ENCODE data around the gene EPHA2. TPM values are rescaled to one million over a fixed set of nuclear protein-coding genes. Genes with fewer than 3 reads are reported as not detected.
A peak's percentile ranks its signal among the peaks of the same experiment; 100 is the strongest.

Gene EPHA2
- total and polyA plus RNA-seq, 12 donors = 0.83 to 49.5 (median 14.8) TPM

DNA sequence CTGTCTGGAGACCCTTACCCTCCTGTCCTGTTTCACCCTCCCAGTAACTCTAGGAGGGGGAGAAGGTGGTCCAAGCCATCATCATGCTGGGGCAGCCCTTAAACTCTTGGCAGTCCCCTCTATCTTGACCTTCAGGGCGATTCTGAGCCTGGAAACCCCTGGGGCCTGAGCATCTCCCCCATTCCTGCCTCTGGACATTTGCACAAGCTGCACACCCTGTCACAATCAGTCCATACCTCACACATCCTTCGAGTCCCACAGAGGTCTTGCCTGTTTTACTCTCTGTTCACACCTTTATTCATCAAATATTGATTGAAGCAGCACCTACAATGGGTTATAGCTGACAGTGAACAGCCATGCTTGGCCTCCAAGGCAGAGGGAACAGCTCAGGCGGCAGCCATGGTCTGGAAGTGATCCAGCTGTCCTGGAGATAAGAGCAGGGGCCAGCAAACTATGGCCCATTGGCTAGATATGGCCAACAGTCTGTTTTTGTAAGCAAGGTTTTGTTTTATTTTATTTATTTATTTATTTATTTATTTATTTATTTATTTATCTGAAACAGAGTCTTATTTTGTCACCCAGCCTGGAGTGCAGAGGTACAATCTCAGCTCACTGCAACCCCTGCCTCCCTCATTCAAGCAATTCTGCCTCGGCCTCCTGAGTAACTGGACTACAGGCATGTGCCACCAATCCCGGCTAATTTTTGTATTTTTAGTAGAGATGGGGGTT, 75.3 kb downstream of the EPHA2 start:
- DNase-seq = peak in 6 of 7 donors; percentile 63 to 80 (median 72)
- no peaks in the 10 kb centered on the region for H3K36me3 ChIP-seq (replicated peaks in 1 of 2)
- no peak for TF ChIP-seq POLR2A (IDR thresholded peaks at IDR 0.05)
- no peaks in the 10 kb centered on the region for H3K9me3 ChIP-seq (replicated peaks in 1 of 3)
- 72 to 80% (median 76%) methylated on average over 5 of the region's 5 CpGs for WGBS, 4 donors
- no peak overlapping the region for H3K27ac ChIP-seq
- intact Hi-C loops (cut with DNase I) = loop anchor here (1.0 to 10.0 kb wide), 4 partner anchors 54 to 274 kb away; partner anchors contain the start of gene FBXO42 (in 2 of the 2)
- H3K27me3 ChIP-seq = no peaks in the 10 kb centered on the region
- H3K4me3 ChIP-seq = no peak overlapping the region
- peaks cover 13 to 22% of the 10 kb centered on the region in 2 donors for H3K4me1 ChIP-seq (replicated peaks in 1 of 2)

DNA sequence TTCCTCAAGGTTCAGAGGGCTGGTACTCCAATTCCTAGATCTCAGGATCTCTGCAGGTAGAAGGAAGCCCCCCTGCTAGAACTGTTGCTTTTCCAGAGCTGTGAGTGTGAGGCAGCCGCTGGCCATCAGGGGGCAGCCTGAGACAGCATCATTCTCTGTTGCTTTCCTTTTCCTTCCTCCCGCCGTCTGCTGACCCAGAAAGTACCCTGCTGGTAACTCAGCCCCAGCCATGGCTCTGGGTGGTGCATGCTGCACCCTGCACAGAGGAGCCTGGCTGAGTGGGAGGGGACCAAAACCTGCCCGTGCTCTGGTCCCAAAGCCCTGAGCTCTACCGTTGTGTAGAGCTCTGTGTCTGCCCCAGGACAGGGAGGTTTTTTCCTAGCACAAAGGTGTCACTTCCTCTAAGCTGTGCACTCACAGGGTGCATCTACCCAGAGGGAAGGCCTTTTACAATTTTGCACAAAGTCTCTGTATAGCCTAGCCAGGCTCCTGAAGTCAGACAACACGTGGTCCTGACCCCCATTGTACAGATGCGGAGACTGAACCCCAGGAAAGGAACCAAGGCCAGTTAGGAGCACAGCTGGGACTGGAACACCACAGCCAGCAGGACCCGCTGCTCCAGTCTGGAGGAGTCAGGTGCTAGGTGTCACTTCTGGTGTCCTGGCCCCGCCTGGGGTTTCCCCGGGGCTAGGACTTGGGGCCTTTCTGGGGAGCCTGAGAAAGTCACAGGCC, 76.8 kb downstream of the EPHA2 start:
- H3K36me3 ChIP-seq (replicated peaks in 1 of 2) = no peaks in the 10 kb centered on the region
- DNase-seq = peak; percentile 78 to 94 (median 89)
- H3K27ac ChIP-seq = peak overlapping the region in 2 of 5 donors; percentile 10 to 15
- intact Hi-C loops (cut with DNase I) = no loop called here
- no peaks in the 10 kb centered on the region for H3K9me3 ChIP-seq (replicated peaks in 1 of 3)
- 29 to 46% (median 37%) methylated on average over 7 to 10 of the region's 10 CpGs for WGBS, 4 donors
- no peak for TF ChIP-seq POLR2A (IDR thresholded peaks at IDR 0.05)
- TF ChIP-seq, protein P1, sequence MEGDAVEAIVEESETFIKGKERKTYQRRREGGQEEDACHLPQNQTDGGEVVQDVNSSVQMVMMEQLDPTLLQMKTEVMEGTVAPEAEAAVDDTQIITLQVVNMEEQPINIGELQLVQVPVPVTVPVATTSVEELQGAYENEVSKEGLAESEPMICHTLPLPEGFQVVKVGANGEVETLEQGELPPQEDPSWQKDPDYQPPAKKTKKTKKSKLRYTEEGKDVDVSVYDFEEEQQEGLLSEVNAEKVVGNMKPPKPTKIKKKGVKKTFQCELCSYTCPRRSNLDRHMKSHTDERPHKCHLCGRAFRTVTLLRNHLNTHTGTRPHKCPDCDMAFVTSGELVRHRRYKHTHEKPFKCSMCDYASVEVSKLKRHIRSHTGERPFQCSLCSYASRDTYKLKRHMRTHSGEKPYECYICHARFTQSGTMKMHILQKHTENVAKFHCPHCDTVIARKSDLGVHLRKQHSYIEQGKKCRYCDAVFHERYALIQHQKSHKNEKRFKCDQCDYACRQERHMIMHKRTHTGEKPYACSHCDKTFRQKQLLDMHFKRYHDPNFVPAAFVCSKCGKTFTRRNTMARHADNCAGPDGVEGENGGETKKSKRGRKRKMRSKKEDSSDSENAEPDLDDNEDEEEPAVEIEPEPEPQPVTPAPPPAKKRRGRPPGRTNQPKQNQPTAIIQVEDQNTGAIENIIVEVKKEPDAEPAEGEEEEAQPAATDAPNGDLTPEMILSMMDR (IDR thresholded peaks at IDR 0.05) = peak; percentile 51 to 99 (median 94)
- no peak overlapping the region for H3K4me3 ChIP-seq
- peaks cover 15 to 26% of the 10 kb centered on the region in 2 donors for H3K4me1 ChIP-seq (replicated peaks in 1 of 2)
- no peaks in the 10 kb centered on the region for H3K27me3 ChIP-seq

DNA sequence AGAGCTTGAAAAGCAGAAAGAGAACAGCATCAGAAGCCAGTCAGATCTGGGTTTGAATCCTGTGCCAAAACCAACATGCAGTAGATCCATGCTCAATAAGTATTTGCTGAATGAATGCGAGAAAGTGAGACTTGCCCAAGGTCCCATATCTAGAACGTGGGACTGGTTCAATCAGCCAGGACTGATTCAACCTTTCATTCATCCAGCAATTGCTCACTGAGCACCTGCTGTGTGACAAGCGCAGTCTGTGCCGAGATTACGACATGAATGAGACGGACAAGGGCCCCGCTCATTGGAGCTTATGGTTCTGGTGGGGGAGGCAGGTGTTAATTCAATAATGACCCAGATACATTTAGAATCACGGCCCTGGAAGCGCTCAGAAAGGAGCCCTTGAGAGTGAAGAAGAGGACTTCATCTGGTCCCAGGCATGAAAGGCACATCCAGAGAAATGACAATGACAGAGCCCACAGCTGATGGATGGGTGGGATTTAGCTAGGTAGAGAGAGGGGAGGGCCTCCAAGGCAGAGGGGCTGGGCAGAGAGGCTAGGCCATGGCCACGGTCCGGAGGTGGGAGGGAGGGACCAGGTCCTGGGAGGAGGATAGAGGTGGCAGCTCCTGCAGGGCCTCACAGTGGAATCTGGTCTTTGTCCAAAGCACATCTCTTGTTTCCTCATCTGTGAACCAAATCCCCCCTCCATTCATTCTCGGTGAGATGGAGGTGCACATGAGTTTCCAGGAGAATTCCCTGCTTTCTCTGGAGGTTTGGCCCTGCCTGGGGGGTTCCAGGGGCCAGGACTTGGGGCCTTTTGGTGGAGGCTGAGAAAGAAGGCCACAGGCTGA, 78.2 kb downstream of the EPHA2 start:
- intact Hi-C loops (cut with DNase I) = no loop called here
- Histone ChIP-seq H3K9me3 (replicated peaks in 1 of 3) (no peaks in the 10 kb centered on the region), H3K27ac (peak overlapping the region; percentile 84 to 99 (median 94)), H3K36me3 (replicated peaks in 1 of 2) (no peaks in the 10 kb centered on the region), H3K4me1 (replicated peaks in 1 of 2) (peaks cover 26 to 37% of the 10 kb centered on the region in 2 donors), H3K27me3 (no peaks in the 10 kb centered on the region), H3K4me3 (no peak overlapping the region)
- TF ChIP-seq, protein P1 (IDR thresholded peaks at IDR 0.05) = no peak
- peak in 4 of 7 donors; percentile 51 to 71 (median 64) for DNase-seq
- WGBS, 4 donors = 55 to 67% (median 62%) methylated on average over 11 to 12 of the region's 12 CpGs

DNA sequence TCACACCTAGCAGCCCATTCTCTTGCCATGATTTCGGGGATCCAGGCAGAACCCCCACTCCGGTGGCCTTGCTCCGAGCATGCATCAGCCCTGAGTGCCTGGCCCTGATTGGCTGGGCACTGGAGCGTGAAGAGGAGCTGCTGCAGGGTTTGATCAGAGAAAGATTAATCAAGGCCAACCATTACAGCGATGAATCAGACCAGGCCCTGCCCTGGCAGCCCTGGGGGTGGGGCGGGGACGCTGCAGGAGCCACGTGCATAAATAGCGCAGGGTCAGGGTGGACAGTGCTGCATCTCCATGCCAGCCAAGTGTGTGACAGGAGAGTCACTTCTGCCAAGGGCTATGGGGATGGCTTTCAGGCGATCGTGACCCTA, 79.0 kb downstream of the EPHA2 start:
- Histone ChIP-seq H3K4me1 (replicated peaks in 1 of 2) (peaks cover 27 to 42% of the 10 kb centered on the region in 2 donors), H3K27ac (peak overlapping the region; percentile 84 to 99 (median 94)), H3K4me3 (no peak overlapping the region), H3K36me3 (replicated peaks in 1 of 2) (no peaks in the 10 kb centered on the region), H3K9me3 (replicated peaks in 1 of 3) (no peaks in the 10 kb centered on the region), H3K27me3 (no peaks in the 10 kb centered on the region)
- intact Hi-C loops (cut with DNase I) = no loop called here
- DNase-seq = peak; percentile 93 to 98 (median 96)
- TF ChIP-seq, protein P1 (IDR thresholded peaks at IDR 0.05) = no peak
- no peak for TF ChIP-seq POLR2A (IDR thresholded peaks at IDR 0.05)
- 38 to 82% (median 45%) methylated on average over 11 of the region's 11 CpGs for WGBS, 4 donors

Data from adrenal gland (tissue), 12 donors.